COLO668 (cell line): ENCODE results near the gene SETD3.

Experiments used
- DNase-seq: peaks from one replicate; lab custom pipeline; 2025; ENCODE audit not compliant: unreplicated experiment; lab: John Stamatoyannopoulos, UW

The SETD3 gene

GRCh38 chr14:99497894-99498293, 17.2 kb upstream of the SETD3 start:
- DNase-seq: no peak

- DNase-seq: no peak
Observed at GRCh38 chr14:99497341-99497740, 16.7 kb upstream of the SETD3 start.

DNA sequence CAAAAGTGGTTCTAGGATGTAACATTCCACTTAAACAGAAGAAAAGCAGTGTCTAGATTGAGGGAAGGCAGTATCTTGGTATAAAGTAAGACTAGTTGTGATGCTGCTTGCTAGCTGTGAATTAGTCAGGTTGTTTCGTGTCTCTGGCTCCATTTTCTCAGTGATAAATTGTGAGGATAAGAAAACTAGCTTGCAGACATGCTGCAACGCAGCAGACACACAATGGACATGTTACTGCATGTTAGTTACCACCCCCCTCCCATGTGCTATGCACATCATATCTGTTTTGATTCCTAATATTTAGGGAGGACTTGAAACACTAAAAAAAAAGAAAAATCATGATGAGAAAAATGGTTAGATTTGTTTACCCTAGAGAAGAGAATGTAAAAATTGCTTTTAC, 3.4 kb upstream of the SETD3 start:
- no peak for DNase-seq

- DNase-seq: no peak
Observed at GRCh38 chr14:99481745-99482099, 1.1 kb upstream of the SETD3 start.

DNA sequence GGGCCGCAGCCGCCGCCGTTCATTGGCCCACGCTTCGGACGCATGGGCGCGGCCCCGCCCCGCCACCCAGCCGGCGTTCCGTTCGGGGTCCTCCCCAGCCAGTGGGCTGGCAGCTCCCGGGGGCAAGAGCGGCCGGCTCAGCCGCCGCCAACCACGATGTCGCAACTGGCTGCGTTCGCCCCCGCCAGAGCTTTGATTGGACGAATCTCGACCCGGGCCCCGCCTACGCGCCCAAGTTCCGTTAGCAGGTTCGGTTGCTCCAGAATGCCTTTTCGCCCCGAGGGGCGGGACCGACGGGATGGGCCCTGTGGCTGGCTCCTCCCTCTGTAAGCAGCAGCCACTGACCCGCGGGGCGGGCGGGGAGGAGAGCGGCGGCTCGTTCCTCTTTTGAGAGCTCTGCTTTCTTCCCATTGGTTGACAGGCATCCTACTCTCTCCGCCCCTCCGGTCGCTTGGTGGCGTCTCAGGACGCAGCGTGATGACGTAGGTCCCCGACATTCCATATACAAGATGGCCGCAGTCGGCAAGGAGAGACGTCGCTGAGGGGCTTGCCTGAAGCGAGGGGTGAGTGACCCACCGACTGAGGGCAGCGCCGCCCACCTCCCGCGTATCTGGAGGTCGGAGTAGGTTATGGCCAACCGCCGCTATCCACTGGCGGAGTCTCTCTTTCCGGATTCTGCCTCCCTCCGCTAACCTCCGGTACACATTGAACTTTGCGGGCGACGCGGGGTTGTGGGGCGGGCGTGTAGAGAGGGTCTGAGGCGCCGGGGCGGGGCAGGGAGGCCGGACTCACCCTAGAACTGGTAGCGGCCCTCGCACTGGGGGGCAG, 472 bp upstream of the SETD3 start, which contains the start of gene CCNK:
Gene CCNK (plus strand): TSS at position 493 of the 828 bp plus-strand sequence. CDS start 11,269 bp downstream, outside the sequence.
- DNase-seq: peak; percentile 100

DNA sequence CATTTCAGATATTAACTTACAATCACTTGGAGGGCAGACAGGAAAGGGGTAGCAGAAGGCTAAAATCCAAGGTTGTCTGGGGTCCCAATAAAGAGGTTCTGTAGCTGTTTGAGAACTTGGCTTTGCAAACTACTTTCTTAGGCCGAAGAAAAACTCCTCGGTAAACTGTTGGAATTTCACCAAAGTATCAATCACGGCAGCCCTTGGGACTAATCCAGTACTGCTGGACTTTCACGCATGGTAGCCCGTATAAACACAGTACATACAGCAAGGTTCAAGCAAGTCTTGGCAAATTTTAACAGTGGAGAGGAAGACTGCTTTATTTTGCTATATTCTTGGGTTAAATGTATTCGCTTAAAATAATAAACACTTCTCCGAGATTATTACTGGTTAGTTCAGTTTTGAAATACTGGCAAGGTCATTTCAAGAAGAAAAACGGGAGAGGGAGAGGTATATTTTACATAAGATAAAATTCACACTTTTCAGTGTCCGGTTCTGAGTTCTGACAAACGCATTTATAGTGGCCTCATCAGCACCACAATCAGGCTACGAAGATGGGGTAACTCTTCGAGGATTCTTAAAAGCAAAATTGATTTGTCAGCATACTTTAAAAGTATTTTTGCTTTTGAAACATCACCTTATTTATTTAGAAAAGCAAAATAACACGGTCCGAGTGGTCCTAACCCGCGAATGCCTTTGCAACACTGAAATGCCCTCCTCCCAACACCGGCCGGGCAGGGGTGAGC, 1.3 kb downstream of the SETD3 start:
- DNase-seq: no peak

DNA sequence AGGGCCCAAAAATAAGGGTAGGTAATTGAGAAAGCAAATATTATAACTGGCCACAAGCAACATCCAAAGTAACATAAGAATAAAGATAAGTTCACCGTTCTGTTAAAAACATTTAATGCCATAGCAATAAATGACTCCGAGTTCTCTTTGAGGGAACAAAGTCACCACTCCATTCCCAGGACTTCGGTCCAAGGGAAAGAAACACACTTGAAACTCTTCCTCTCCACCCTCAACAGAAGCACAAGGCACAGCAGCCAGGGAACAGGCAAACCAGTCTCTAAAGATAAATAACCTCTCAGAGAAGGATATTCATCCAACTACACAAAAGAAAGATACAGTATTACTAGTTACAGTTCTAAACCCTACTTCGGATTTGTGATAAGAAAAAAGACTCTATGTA, 2.5 kb downstream of the SETD3 start:
- no peak for DNase-seq

- no peak for DNase-seq
Observed at GRCh38 chr14:99476864-99477263, 3.8 kb downstream of the SETD3 start.

DNA sequence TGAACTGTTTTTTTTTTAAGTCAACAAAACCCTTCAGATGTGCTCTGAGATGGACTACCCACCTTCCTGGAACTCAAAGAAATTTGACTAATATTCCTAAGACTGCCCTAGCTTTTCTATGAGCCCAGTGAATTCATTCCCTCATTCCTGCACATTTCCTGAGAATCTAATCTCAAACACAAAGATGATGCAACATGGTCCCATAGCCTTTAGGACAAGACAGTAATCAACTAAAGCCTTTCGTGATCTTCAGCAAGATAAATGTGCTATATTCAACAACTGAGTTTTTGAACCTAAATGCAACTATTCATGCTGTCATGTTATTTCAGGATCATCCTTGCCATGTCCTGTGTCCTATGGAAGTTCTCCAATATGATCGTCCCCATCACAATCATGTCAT, 5.0 kb downstream of the SETD3 start:
- no peak for DNase-seq

GRCh38 chr14:99475179-99475578, 5.5 kb downstream of the SETD3 start:
- no peak for DNase-seq

- DNase-seq: no peak
Observed at GRCh38 chr14:99473458-99473857, 7.2 kb downstream of the SETD3 start.

DNA sequence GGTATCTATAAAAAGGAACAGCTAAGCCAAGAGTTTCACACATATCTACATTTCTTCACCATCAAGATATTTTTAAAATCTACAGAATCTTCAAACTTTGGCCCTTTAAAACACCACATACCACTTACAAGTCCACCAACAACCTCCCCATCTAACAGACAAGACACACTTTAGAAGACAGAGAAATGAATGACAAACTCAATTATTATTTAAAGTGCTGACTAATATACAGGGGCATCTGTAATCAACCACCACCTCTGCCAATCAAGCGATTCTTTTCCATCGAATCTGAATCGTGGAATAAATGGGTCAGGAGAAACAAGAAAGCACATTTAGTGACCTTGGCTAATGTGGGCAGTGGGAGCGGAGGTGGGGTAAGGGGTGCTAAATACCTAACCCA, 7.7 kb downstream of the SETD3 start:
- DNase-seq: no peak

- DNase-seq: no peak
Observed at GRCh38 chr14:99471731-99472130, 8.9 kb downstream of the SETD3 start.

DNA sequence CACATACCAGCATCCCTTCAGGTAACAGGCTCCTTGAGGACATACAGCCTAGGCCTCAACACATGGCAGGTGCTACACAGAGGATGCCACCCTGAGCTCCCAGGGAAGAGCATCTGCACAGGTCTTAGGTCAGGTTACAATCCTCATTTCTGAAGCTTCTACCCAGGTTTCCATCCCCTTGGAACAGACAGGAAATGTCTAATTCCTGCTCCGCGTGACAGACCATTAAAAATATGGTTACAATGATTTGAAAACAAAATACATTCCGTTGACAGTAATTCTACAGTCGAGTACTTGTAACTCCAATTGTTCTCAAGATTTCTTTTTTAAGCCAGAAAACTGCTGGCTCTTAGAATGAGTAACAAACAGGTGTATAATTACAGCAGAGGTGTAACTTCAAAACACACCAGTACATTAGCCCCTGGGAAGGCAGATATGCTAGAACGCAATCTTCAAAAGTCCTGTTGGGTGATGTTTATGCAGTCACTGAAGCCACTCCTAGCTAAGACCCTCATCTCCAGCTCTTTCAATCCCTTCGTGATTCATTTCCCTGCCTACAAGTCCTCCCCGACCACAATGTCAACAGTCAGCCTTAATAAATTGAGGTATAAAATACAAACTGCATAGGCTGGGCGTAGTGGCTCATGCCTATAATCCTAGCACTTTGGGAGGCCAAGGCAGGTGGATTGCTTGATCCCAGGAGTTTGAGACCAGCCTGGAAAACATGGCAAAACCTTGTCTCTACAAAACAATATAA, 11.6 kb downstream of the SETD3 start:
- DNase-seq: no peak

GRCh38 chr14:99468081-99468480, 12.6 kb downstream of the SETD3 start:
- no peak for DNase-seq

DNA sequence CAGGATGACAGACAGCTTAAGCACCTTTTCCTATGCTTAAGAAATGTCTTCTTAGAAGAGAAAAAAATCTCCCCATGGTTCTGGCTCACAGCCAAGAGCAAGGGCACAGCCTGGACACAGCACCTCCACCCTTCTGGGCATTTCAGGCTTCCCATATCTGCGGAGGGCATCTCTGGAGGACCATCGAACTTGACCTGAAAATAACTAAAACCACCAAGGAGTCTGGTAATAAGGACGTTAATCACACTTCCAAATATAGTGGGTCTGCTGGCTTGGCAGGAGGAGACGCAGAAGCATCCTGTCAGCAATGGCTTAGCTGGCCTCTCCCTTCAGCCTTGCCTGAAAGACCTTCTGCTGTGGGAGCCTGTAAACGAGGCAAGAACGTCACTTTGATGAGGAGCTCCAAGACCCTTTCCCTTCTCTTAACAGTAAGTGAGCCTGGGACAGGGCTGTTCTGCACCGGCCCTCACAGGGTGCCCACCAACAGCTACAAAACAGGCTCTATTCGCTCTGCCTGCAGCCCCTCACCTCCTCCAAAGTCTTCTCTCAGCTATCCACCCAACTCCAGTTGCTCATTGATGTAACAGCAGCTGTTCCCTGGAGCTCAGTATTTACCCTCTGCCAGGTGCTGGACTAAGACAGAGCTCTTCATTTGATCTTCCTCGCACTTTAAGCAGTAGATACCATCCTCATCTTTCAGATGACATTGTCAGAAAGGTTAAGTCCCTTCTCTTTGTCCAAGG, 13.2 kb downstream of the SETD3 start:
- DNase-seq: no peak

DNA sequence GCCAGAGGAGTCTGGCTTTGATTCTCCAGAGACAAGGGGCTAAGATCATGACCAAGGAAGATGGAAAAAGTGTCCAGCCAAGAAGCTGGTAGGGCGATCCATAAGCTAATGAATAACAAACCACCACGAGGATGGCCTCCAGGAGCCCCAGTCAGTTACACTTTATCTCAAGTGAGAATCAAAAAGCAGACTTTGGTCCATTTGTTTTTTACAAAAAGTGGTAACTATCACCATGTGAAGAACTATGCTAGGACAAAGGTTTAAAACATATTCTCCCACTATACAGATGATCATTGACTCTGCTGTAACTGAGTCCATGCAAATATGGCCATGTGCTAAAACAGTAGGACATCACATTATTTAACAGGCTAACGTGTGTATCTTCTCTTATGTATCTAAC, 13.9 kb downstream of the SETD3 start:
- DNase-seq: no peak

DNA sequence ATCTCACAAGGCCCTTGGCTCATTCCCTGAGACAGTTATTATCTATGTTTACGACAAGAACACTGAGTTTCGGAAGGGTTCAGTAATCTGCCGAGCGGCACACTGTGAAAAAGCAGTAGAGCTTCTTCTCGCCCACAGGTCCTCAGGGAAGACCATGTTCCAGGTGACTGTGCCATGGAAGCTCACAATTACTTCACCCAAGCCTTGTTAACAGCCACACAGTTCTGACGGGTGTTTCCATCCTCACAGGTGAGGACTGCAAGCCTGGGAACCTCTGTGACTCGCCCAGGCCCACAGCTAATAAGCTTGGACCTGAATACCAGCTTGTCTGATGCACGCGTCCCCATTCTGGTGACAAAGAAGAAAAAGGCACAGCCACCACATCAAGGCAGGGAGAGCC, 15.4 kb downstream of the SETD3 start:
- DNase-seq: no peak

GRCh38 chr14:99463974-99464373, 16.7 kb downstream of the SETD3 start:
- DNase-seq: no peak

DNA sequence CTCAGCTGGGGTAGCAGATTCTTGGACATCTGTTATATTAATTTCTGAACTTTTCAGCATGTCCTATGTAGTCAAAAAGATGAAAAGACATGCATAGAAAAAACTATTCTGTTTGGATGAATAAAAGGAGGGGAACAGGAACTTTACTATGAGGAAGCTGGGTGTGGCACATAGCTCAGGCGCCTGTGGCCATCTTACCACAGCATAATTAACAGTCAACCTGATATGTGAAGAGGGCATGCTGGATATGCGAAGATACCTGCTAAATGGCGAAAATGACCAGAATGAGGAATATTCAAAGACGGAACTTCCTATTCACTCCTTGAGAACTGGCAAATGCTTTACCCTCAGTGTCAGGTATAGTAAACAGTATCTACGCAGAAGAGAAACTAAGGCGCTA, 18.4 kb downstream of the SETD3 start:
- no peak for DNase-seq
